Activated CD4-positive, alpha-beta T cell treated with anti-CD3 and anti-CD28 coated beads, Interleukin-2, amount 50 U/mL, for 4 hours (primary cell): ENCODE data around the gene RELCH.

Experiments used
- DNase-seq, 2 experiments: peaks; one replicate each; pipeline ENCODE4 v3.0.0-alpha.2; 2020

Gene RELCH

DNA sequence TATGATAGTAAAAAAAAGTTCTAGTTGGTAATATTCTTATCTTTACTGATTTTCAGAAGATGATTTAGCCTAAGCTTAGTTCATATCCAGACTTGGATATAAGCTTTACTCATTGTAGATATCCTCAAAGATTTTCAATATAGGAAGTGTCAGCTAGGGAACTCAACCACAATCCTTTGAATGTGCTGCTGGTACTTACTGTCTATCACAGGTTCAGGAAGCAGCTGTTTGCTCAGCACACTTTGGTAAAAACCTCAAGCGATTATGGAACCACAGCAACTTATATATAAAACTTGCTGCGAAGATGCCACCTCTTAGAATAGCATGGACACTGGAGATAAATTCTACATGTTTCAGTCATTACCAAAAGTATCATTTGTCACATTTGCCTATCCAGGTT is 77.9 kb downstream of the RELCH start:
- no peak for DNase-seq

DNA sequence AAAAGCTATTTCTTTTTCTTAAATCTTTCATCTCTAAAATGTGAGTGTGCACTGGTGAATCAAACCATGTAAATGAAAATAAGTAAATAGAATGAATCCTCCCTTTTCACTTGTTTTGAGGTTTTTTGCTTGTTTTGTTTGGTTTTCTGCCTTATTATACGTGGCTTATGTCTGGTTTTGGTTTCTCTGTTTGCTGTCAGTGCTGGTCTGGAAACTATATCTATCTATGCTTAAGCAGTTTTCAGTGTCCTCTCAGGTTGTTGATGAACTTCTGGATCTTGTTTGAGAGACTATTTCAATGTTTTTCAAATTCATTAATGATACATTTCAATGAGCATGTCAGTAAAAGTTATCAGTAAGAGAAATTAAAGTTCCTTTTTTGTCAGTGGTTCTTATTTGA is 90.0 kb downstream of the RELCH start:
- no peak for DNase-seq

DNA sequence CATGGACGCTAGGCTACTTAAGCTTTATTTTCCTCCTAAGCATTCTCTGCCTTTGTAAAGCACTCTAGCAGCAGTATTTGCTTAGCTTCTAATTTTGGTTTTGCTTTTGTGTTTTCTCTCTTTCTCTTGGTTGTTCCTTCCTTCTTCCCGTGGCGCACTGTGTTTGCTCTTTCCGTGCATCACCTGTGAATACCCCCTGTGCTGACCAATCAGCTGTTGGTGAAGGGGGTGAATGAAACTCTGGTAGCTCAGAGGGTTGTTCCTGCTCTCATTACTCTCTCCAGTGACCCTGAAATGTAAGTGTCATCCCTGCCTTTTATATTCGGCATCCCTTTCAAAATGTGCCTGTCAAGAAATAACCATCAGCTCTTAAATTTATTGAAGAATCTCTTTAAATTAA is 92.5 kb downstream of the RELCH start:
- no peak for DNase-seq

DNA sequence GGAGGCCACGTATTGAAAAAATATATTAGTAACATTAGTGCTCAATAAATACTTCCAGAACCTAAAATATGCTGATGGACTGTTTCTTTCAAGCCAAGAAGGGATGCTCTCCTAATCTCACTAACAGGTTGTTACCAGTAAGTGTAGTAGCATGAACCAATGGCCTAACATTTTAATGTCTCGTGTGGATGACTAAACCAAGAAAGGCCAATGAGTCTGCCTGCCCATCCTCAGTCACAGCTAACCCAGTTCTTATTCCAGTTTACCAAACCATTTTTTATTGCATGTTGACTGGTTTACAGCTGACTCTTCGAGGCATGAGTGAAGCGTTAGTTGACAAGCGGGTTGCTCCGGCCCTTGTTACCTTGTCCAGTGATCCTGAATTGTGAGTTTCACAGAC is 93.0 kb downstream of the RELCH start:
- no peak for DNase-seq

DNA sequence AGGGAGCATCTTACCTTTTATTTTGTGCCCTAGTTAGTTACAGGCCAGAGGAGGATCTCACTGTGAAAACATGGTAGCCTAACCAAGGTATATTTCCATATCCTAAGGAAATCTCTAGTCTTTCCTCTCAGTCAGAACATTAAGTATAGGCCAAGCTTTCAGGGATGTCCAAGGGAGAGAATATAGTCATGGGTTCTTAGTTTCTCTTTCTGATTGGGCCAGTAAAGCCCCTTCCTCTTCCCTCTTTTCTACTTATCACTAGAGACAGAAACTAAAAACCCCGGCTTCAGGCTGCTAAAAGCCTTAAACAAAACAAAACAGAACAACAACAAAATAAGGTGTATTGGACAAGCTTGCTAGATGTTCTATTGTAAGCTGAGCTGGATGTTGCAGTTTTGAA is 93.7 kb downstream of the RELCH start:
- no peak for DNase-seq

DNA sequence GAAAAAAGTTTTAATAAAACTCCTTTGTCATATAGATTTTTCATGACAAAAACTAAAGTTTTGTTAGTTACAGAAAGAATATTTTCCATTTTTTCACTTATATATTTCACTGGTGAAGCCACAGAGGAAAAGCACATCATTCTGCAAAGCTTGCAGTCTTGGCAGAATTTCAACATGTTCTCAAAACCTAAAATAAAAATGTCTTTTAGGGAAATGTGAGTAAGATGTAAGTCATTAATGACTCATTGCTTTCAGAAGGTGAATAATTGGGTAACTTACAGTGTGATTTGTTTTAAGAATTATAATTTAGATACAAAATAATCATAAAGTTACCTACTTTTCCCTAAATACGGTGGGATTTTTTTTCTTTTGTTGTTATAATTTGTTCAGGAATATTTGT is 94.6 kb downstream of the RELCH start:
- DNase-seq, result no peak

DNA sequence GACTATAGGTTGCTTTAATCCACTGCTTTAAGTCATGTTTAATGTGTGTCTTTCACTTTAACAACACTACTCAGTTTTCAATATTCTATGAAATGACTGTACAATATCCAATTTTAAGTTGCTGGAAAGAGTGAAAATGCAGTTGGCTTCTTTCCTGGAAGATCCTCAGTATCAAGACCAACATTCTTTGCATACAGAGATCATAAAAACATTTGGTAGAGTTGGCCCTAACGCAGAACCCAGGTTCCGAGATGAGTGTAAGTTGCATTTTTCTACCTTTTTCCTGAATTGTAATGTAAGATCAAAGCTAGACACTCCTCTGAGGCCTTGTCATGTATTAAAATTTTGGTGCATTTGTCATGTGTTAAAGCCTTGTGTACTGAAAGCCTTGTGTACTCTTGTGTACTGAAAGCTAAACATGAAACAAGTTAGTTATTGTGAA is 95.2 kb downstream of the RELCH start:
- no peak for DNase-seq

DNA sequence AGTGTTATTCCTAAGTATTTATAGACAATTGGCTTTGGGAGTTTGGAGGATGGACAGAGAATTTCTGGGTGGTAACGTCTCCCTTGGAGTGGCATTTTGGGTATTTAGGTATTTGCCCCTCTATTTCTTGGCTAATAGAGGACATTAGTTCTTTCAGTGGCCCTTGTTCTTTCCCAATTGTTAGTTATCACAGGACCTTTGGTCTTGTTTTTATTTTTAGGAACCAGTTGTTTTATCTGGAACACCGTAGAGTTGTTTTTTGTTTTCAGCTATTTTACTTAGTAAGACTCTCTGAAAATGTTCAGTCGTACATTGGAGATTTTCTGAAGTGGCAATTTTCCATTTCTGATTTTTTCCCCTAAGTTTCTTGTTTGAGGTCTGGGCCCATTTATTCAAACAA is 97.6 kb downstream of the RELCH start:
- no peak for DNase-seq

DNA sequence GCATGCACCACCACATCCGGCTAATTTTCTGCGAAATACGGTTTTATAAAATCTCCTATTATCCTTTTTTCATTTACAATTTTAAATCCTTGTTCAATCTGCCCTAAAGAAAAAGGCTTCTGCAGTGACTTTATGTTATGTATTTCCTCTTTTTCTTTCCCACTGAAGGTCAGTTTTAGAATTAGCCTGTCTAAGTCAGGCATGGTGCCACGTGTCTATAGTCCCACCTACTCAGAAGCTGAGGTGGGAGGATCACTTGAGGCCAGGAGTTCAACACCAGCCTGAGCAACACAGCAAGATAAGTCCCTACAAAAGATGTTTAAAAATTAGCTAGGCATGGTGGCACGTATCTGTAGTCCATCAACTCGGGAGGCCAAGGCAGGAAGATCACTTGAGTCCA is 98.2 kb downstream of the RELCH start:
- DNase-seq, result no peak

DNA sequence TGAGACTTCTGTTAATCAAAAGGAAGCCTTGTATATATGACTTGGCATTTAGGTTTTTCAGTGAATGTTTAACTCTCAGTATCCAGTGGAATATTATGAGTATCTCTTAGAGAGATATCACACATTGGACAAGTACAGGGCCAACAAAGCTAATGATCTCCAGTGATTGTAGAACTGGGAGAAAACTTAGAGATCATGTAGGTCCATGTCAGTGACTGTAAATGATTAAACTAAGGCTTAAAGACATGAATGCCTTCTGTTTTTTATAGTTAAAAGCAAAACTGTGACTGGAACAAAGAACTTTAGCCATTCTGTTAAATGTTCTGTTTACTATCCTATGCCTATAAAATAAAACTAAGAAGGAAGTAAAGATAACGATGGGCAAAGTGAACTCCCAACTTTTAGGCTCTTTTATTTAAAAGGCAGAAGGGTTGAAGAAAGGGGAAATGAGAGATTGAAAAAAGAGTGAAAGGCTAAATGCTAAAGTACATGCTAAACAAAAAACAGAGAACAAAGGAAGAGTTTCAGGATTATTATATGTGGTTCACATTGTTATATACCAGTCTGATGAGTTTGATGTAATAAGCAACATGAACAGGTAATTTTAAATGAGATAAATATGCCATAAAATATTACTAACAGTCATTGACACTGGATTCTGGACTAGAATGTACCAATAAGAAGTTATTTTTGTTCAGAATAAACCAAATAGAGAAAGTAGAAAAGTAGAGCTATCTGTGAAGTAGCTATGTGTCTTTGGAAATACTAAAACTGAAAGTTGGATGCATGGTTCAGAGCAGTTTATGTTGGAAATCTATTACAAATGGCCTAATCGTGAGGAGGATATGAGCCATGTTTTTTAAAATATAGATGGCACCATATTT is 101.0 kb downstream of the RELCH start:
- no peak for DNase-seq

DNA sequence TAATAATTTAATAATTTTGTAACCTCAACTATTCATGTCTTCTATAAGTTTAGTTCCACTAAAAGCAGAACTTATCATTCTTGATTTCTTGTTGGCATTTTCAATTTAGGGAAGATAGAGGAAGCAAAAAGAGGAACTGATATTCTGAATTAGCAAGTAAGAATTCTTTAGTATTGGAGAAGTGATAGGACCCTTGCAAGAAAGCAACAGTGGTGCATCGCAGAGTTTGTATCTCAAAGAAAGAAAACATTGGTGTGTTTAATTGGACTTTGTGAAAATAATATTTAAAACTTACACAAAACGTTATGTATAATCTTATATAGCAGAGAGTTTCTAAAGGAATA is 101.6 kb downstream of the RELCH start:
- no peak for DNase-seq

DNA sequence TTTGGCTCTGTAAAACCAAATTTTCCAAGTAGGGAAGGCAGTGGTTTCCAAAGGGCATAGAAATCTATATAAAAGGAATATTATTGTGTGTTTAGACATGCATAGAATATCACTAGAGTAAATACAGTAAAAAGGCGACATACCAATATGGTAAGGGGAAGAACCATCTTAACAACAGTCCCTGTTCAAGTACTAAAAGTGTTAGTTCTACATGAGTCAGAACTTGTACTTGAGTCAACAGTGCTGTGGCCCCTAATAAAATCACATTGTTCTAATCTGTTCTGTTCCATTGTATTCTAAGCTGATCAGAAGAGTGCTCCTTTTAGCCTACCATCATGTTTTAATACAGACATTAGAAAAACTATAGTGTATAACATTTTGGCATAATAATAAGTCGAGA is 102.0 kb downstream of the RELCH start:
- no peak for DNase-seq

DNA sequence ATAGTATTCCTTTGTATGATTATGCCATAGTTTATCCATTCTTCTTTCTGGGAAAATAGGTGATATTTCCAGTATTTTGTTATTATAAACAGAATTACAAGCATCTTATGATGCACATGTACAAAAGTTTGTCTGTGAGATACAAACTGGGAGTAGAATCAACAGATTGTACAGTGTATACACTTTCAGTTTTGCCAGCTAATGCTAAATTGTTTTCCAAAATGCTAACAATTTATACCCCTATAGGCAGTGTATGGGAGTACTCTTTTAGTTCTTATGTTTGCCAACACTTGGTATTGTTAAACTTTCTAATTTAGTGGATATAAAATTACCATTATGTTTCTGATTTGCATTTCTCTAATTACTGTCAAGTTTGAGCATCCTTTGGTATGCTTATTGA is 107.0 kb downstream of the RELCH start:
- DNase-seq, result no peak

DNA sequence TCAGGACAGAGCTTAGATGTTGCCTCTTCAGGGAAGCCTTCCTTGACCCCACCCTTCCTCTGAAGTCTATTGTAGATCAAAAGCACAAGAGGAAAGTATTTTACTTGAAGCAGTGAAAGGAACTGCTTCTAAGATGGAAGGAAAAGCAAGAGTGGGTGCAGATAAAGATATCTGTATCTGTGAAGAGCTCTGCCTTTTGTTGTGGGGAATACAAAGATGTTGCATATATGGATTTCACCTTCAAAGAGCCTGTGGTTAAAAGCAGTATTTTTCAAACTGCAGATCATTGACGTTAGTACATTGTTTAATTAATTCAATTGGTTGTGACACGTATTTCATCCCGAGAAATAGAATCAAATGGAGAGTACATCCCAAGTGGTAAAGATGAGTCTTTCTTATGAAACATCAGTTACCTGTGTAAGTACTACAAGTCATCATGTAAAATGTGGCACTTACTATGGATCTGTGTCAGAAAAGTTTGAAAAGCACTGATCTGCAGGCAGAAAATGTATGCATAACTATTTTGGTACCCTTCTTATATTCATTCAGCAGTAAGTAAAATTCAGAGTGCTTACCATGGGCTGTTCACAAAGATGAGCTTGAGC is 113.4 kb downstream of the RELCH start:
- DNase-seq, result no peak

DNA sequence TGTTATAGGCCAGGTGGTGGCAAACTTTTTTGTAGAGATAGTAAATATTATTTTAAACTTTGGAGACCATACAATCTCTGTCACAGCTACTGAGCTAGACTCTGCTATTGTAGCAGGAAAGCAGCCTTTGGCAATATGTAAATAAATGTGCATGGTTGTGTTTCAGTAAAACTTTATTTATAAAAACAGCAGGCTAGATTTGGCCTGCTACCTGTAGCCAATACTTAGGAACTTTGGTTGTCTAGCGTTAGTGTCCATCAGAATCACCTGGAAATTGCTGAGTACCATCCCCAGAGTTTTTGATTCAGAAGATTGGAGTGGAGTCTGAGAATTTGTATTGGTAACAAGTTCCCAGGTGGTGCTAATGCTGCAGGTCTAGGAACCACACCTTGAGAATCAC is 114.3 kb downstream of the RELCH start:
- no peak for DNase-seq

DNA sequence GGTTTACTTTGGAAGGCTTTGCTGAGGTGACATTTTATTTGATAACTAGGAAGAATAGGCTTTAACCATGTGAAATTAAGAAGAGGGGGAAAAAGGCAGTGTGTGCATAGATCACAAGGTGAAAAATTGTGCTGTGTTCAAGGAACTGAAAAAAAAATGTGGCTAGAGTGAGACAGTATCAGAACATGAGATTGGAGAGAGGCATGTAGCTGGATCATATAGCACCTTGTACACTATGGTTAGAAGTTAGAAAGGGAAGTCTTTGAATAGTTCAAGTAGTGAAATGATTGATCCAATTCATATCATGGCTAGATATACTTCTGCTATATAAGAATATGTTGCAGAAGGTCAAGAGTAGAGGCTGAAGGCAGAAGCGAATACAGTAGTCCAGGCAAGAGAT is 125.8 kb downstream of the RELCH start:
- no peak for DNase-seq

DNA sequence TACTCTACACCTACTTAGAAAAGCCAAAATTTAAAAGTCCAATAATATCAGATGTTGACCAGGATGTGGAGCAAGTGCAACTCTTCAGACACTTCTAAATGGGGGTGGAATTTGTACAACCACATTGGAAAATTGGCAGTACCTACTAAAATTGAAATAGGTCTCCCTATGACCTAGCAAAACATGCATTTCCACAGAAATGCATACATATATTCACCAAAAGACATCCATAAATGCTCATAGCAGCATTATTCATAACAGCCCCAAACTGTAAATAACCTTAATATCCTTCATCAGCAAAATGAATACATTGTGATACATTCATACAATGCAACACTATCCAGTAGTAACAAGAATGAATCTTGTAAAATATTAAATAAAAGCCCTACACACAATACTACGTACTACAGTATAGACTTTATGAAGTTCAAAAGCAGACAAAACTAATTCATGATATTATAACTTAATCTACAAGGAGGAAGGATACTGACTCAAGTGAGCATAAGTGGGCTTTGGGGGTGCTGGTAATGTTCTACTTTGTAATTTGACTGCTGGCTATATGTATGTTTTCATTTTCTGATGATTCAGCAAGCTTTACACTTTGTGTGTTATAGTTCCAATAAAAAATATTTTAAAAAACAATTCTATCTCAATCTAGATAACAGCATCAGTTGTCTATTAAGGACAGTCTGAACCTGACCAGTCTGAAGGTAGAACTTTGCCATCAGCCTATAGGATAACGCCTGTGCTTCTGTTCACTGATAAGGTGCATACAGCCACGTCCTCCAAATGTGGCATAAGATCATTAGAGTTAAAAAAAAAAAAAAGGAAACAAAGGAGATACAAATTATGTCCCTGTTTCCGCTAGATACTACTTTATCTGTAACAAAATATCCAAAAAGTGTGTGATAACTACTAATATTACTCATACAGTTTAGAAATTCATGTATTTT is 131.4 kb downstream of the RELCH start:
- no peak for DNase-seq

DNA sequence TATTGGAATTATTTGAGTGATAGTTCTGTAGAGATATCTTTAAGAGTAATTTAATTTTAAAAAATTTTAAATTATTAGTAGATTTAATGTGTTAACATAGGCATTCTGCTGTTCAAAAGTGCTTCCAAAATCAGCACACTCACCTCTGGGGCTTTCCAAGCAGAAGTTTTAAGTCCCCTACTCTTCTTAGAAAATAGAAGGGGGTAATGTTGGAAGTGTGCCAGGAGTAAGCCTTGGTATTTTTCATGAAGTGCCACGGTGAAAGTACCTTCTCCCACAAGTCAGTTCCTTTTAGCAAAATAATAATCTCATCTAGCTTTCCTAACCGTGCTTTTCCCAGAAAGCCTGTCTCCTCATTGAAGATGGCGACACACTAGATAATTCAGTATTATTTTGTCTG is 134.1 kb downstream of the RELCH start:
- no peak for DNase-seq

DNA sequence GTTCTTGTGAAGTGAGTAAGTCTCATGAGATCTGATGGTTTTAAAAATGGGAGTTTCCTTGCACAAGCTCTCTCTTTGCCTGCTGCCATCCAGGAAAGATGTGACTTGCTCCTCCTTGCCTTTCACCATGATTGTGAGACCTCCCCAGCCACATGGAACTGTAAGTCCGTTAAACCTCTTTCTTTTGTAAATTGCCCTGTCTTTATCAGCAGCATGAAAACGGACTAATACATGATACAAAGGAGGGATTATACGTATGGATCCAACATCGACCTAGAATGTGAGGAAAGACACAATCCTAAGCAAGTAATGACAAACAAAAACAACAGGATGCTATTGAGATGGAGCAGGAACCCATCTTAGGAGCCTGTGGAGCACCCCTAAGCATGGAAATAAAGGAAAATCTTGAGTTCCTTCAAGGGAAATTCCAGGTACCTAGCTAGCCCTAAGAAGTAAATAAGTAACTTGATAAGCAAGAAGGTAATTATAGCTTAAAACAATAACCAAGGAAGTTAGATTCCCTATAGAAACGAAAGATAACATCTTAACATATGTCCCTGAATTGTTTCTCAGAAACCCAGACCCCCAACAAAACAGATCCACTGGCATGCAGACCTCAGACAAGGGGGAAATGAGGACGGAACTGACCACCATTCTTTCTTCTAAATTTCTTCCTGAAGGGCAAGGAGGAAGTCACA is 136.6 kb downstream of the RELCH start:
- no peak for DNase-seq

DNA sequence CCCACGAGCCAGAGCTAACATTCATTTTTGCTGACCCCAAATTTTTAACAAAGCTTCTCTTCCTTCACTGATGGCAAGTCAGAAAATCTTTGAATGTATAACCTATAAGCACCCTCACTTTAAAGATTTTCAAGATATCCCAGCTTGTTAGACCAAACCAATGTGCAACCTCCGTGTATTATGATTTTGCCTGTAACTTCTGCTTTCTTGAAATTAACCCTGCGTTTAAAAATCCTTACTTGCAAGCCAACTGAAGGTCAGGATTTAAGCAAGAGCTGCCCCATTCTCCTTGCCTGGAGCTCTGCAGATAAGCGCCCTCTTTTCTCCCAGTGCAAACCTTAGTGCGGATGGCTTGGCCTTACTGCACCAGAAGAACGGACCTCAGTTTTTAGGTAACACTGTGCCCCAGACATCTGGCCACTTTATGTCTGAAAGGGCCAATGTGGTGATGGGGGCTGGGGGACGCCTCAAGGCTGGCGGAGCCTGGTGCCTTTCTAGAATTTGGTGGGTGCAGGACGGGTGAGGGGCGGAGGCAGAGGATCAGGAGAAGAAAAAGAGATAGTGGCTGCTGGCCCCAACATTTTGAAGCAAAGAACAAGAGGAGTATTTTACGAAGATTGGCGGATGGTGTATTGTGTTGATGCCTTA is 137.2 kb downstream of the RELCH start:
- no peak for DNase-seq

DNA sequence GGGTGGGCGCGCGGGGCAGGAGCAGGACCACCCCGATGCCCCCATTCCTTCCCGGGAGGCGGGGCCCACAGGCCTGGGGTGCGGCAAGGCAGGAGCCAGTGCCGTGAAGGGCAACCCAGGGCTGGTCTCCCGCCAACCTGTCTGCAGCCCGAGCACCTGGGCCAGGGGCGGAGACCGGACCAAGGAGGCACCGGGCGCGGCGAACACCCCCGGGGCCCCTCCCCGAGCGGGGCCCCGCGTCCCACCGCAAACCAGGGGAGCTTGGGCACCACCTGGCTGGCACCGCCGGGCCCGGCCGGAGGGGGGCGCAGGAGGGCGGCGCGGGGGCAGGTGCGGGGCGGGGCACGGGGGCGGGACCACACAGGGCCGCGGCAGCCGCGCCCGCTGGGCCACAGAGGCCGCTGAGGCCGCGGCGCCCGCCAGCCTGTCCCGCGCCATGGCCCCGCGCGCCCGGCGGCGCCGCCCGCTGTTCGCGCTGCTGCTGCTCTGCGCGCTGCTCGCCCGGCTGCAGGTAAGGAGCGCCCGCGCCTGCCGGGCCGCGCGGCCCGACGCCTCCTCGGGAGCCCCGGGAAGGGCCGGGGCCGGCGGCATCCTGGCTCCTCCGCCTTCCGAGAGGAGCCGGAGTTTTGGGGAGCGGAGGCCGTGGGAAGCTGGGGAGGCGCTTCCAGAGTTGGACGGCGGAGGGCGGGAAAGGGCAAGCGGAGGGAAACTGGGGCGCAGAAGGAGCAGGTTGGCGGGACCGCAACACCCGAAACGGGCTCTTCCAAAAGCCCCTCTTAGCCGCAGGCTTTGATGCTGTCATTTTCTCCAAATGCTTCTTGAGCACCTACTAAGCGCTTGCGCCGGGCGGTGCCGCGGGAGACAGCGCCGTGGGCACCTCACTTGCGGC is 138.1 kb downstream of the RELCH start, which contains the start of gene TNFRSF11A:
TNFRSF11A (plus strand) TSS at position 394 of the 889 bp plus-strand sequence; CDS start at position 437, 43 bp downstream.
- peak; percentile 44 for DNase-seq
